Endodermal cell (in vitro differentiated cells): ENCODE results near the gene ISG20L2. TPM values are rescaled to one million over a fixed set of nuclear protein-coding genes. Genes with fewer than 3 reads are reported as not detected.
A peak's percentile ranks its signal among the peaks of the same experiment; 100 is the strongest.

Experiments
- DNase-seq: peaks from one replicate; pipeline ENCODE4 v3.0.0-alpha.2; 2017
- H3K27ac ChIP-seq: 2 replicates; pipeline ENCODE4 v1.5.1; 2013; ENCODE audit warnings: mild to moderate bottlenecking, low read depth, low read length, moderate library complexity
- H3K27me3 ChIP-seq: 2 replicates; pipeline ENCODE4 v1.6.1; 2013; ENCODE audit warnings: mild to moderate bottlenecking, low read length, moderate library complexity; ENCODE audit not compliant: insufficient read depth, control insufficient read depth, poor library complexity, severe bottlenecking
- H3K36me3 ChIP-seq: 2 replicates; pipeline ENCODE4 v1.7.0; 2013; ENCODE audit warnings: mild to moderate bottlenecking, low read length, moderate library complexity; ENCODE audit not compliant: control insufficient read depth, insufficient read depth
- H3K4me1 ChIP-seq: one replicate; pipeline ENCODE4 v1.7.0; 2013; ENCODE audit warnings: low read length; ENCODE audit not compliant: control insufficient read depth, insufficient read depth
- H3K4me3 ChIP-seq: 2 replicates; pipeline ENCODE4 v1.5.1; 2013; ENCODE audit warnings: mild to moderate bottlenecking, low read length, moderate library complexity
- H3K9ac ChIP-seq: 2 replicates; pipeline ENCODE4 v1.6.1; 2013; ENCODE audit warnings: mild to moderate bottlenecking, low read length, moderate library complexity; ENCODE audit not compliant: poor library complexity, severe bottlenecking; ENCODE audit errors: extremely low read depth
- H3K9me3 ChIP-seq: 2 replicates; pipeline ENCODE4 v1.6.1; 2013; ENCODE audit warnings: mild to moderate bottlenecking, low read length, moderate library complexity; ENCODE audit not compliant: control insufficient read depth
- H3K27ac Mint-ChIP-seq: 2 replicates; pipeline ENCODE4 v1.8.0; 2020; ENCODE audit warnings: mixed read lengths
- H3K27me3 Mint-ChIP-seq: 2 replicates; pipeline ENCODE4 v1.8.0; 2021; ENCODE audit warnings: mild to moderate bottlenecking, mixed read lengths; ENCODE audit not compliant: insufficient read depth
- H3K36me3 Mint-ChIP-seq: 2 replicates; pipeline ENCODE4 v1.8.0; 2020; ENCODE audit warnings: low read depth, mixed read lengths
- H3K4me1 Mint-ChIP-seq: 2 replicates; pipeline ENCODE4 v1.8.0; 2020; ENCODE audit warnings: mixed read lengths
- H3K4me3 Mint-ChIP-seq: 2 replicates; pipeline ENCODE4 v1.8.0; 2020; ENCODE audit warnings: mild to moderate bottlenecking, moderate library complexity, mixed read lengths
- H3K9me3 Mint-ChIP-seq: 2 replicates; pipeline ENCODE4 v1.8.0; 2020; ENCODE audit warnings: mild to moderate bottlenecking, mixed read lengths
- CTCF ChIP-seq: fragments of 200-600 bp; sonication (generic); conservative IDR thresholded peaks from 2 replicates; pipeline ENCODE4 v1.5.0; 2021; ENCODE audit warnings: antibody characterized with exemption, mild to moderate bottlenecking
- WGBS, 2 experiments: methylation state at CpG; one replicate each; pipeline versions ENCODE4 v1.1.5 to v1.1.7; 2013; ENCODE audit warnings: missing lambda C conversion rate in 2 of 2, mixed read lengths in 1 of 2; ENCODE audit not compliant: insufficient coverage in 1 of 2, insufficient read length in 1 of 2; 5-methylcytosine and 5-hydroxymethylcytosine counted together
- total RNA-seq, 2 donors: library from RNA; stranded (reverse); fragmentation: NEBNext Ultra II Directional in 1 of 2; extraction: Animal tissue kit (Norgen Biotek cat#: 25700) in 1 of 2; gene quantifications; 2 replicates in 1 of 2; 3 replicates in 1 of 2; pipeline ENCODE4 v1.2.1, GENCODE V29; 2021

Gene ISG20L2
- total RNA-seq, 2 donors from 2014 or later: 37.2 to 39.9 TPM

GRCh38 chr1:156703336-156703735, 25.2 kb downstream of the ISG20L2 start:
- H3K9ac ChIP-seq: peak overlapping the region; percentile 39
- Mint-ChIP-seq H3K4me3 (peak overlapping the region; percentile 72), H3K36me3 (peaks cover 36% of the 10 kb centered on the region), H3K27me3 (peaks cover 65% of the 10 kb centered on the region), H3K27ac (peak overlapping the region; percentile 65), H3K9me3 (no peaks in the 10 kb centered on the region), H3K4me1 (peaks cover 42% of the 10 kb centered on the region)
- no peak for TF ChIP-seq CTCF
- H3K27me3 ChIP-seq: no peaks in the 10 kb centered on the region
- no peaks in the 10 kb centered on the region for H3K9me3 ChIP-seq
- no peak overlapping the region for H3K27ac ChIP-seq
- H3K4me3 ChIP-seq: peak overlapping the region; percentile 91
- H3K36me3 ChIP-seq: peaks cover 13% of the 10 kb centered on the region
- H3K4me1 ChIP-seq: peaks cover 8% of the 10 kb centered on the region
- 69 to 83% methylated on average over 1 to 4 of the region's 4 CpGs for WGBS, 2 experiments
- no peak for DNase-seq

- H3K27me3 ChIP-seq: no peaks in the 10 kb centered on the region
- no peak for TF ChIP-seq CTCF
- no peak overlapping the region for H3K4me3 ChIP-seq
- no peak overlapping the region for H3K9ac ChIP-seq
- peak overlapping the region; percentile 72 for H3K4me3 Mint-ChIP-seq
- H3K27me3 Mint-ChIP-seq: peaks cover 75% of the 10 kb centered on the region
- peaks cover 34% of the 10 kb centered on the region for H3K4me1 Mint-ChIP-seq
- H3K27ac Mint-ChIP-seq: no peak overlapping the region
- H3K4me1 ChIP-seq: peaks cover 6% of the 10 kb centered on the region
- peaks cover 46% of the 10 kb centered on the region for H3K36me3 Mint-ChIP-seq
- no peaks in the 10 kb centered on the region for H3K9me3 ChIP-seq
- peaks cover 14% of the 10 kb centered on the region for H3K36me3 ChIP-seq
- 85 to 89% methylated on average over 3 to 7 of the region's 8 CpGs for WGBS, 2 experiments
- H3K9me3 Mint-ChIP-seq: no peaks in the 10 kb centered on the region
- H3K27ac ChIP-seq: no peak overlapping the region
- DNase-seq: no peak
Observed at GRCh38 chr1:156700736-156701531, 27.6 kb downstream of the ISG20L2 start.

GRCh38 chr1:156698995-156699394, 29.6 kb downstream of the ISG20L2 start:
- peaks cover 14% of the 10 kb centered on the region for H3K36me3 ChIP-seq

More at GRCh38 chr1:156698995-156699394, 29.6 kb downstream of the ISG20L2 start:
- Mint-ChIP-seq H3K36me3 (peaks cover 46% of the 10 kb centered on the region), H3K9me3 (no peaks in the 10 kb centered on the region), H3K27ac (no peak overlapping the region), H3K27me3 (peaks cover 57% of the 10 kb centered on the region), H3K4me3 (no peak overlapping the region), H3K4me1 (peaks cover 36% of the 10 kb centered on the region)
- TF ChIP-seq CTCF: no peak
- no peaks in the 10 kb centered on the region for H3K9me3 ChIP-seq
- H3K27me3 ChIP-seq: no peaks in the 10 kb centered on the region
- no peak overlapping the region for H3K4me3 ChIP-seq
- no peak for DNase-seq
- no peak overlapping the region for H3K27ac ChIP-seq
- 92% methylated on average over 1 of the region's 1 CpG; no CpG with 5 or more reads in 1 of the 2 experiments for WGBS, 2 experiments
- H3K4me1 ChIP-seq: peaks cover 11% of the 10 kb centered on the region
- no peak overlapping the region for H3K9ac ChIP-seq
